Epithelial cell of proximal tubule (primary cell): ENCODE data around the gene SLC66A3. TPM values are rescaled to one million over a fixed set of nuclear protein-coding genes. Genes with fewer than 3 reads are reported as not detected.
"Not testable (repeated sequence)": the region's sequence is repeated elsewhere in the genome, so short reads cannot be mapped to it uniquely, and the experiment has no call there.

Experiments
- DNase-seq: peaks from one replicate; pipeline ENCODE4 v3.0.0-alpha.2; 2011; ENCODE audit warnings: low read depth
- H3K4me3 ChIP-seq: 2 replicates; pipeline ENCODE4 v1.5.1; 2011; ENCODE audit warnings: low read depth, mild to moderate bottlenecking, low read length
- total RNA-seq: library from RNA; depleted of rRNA; stranded (reverse); fragments of >200 nt; gene quantifications from 2 replicates; pipeline ENCODE4 v1.2.3, GENCODE V29; 2015
- TF ChIP-seq, protein P1 (sequence below): conservative IDR thresholded peaks from 2 replicates; pipeline ENCODE4 v1.5.1; 2012; ENCODE audit warnings: low read depth, mild to moderate bottlenecking, low read length

Gene SLC66A3
- total RNA-seq, 1 donor from 2014 or later = 58.2 TPM

GRCh38 chr2:11160731-11161455, 5.6 kb downstream of the SLC66A3 start:
- no peak overlapping the region for H3K4me3 ChIP-seq
- DNase-seq = no peak
- TF ChIP-seq, protein P1, sequence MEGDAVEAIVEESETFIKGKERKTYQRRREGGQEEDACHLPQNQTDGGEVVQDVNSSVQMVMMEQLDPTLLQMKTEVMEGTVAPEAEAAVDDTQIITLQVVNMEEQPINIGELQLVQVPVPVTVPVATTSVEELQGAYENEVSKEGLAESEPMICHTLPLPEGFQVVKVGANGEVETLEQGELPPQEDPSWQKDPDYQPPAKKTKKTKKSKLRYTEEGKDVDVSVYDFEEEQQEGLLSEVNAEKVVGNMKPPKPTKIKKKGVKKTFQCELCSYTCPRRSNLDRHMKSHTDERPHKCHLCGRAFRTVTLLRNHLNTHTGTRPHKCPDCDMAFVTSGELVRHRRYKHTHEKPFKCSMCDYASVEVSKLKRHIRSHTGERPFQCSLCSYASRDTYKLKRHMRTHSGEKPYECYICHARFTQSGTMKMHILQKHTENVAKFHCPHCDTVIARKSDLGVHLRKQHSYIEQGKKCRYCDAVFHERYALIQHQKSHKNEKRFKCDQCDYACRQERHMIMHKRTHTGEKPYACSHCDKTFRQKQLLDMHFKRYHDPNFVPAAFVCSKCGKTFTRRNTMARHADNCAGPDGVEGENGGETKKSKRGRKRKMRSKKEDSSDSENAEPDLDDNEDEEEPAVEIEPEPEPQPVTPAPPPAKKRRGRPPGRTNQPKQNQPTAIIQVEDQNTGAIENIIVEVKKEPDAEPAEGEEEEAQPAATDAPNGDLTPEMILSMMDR = no peak

DNA sequence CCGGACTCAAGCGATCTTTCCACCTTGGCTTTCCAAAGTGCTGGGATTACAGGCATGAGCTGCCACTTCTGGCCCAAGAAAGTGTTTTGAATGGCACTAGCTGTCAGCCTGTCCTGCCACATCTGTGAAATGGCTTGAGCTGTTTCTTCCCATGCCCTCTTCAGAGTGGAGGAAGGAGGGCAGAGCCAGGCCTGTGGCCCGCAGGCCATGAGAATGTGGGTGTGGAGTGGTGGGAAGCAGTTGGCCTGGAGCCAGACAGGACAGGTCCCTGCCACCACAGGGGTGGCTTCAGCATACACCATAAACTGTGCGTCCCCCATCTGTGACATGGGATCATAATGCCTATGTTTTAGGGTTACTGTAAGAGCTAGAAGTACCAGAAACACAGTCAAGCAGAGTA, 6.5 kb downstream of the SLC66A3 start:
- DNase-seq = no peak
- no peak overlapping the region for H3K4me3 ChIP-seq
- TF ChIP-seq, protein P1 = no peak

DNA sequence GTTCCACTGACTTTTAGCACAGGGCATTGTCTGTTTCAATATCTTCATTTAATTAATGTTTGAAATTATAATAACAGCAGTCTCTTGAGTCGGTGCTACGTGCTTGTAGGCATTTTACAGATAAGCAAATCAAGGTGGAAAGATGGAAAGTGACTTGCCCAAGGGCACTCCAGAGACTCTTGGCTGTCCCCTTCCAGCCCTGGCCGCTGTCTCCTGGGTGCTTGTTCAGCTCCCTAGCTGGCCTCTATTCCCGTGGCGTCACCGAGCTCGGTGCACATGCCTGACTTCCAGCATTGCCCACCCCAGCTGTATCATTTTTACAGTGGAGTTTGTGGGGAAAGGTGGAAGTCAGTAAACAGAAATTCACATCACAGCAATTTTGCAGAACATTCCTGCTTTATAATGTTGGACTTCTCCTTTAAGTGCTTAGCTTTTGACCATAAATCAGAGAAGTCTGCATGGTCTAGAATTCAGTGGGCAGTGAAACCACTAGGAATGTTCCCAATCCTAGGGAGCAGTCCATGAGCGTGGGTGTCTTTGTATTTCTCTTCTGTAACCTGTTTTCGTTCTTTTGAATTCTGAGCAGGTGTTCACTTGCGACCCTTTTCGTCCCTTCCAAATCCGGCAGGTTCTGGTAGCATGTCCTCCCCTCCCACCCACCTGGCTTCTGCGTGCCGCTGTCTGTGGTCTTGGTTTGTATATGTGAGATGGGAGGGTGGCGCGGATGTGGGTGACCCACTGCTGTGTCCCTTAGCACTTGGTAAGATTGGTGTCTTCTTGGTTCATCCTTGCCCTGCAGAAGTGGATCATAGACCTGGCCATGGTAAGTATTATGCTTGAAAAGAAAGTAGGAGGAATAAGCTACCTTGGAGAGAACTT, 8.4 kb downstream of the SLC66A3 start:
- TF ChIP-seq, protein P1 = no peak
- DNase-seq = no peak
- no peak overlapping the region for H3K4me3 ChIP-seq

- DNase-seq, H3K4me3 ChIP-seq: not testable (repeated sequence)
Measured at GRCh38 chr2:11165046-11165445, 9.8 kb downstream of the SLC66A3 start.

GRCh38 chr2:11166476-11166875, 11.2 kb downstream of the SLC66A3 start:
- TF ChIP-seq, protein P1 = no peak
- no peak for DNase-seq
- no peak overlapping the region for H3K4me3 ChIP-seq

- no peak overlapping the region for H3K4me3 ChIP-seq
- TF ChIP-seq, protein P1 = no peak
- no peak for DNase-seq
Measured at GRCh38 chr2:11168488-11168887, 13.2 kb downstream of the SLC66A3 start.

DNA sequence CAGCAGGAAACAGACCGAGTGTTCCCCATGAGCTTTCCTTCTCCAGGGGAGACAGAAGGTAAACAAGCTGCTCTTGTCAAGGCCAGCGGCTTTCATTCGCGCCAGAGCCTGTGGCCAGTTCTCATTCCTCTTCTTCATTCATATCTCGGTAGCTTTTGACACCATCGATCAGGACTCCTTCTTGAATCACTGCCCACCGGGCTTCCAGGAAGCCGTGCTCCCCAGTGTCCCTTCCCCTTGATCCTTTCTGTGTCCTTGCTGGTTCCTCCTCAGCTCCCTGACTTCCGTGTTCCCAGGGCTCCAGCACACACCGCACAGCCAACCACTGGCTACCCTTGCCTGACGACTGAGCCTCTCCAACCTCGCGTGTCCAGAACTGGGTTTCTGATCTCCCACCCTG, 14.1 kb downstream of the SLC66A3 start:
- H3K4me3 ChIP-seq = no peak overlapping the region
- TF ChIP-seq, protein P1 = no peak
- DNase-seq = no peak
